IMR-90 (cell line): Measurements from ENCODE around the gene SLC25A22. TPM values are rescaled to one million over a fixed set of nuclear protein-coding genes. Genes with fewer than 3 reads are reported as not detected.

ENCODE experiments used
- ATAC-seq: fragments of 200-7000 bp; cut with Tn5 transposase; 2 replicates; pipeline ENCODE4 v1.9.1; 2020; ENCODE audit warnings: low read depth, mild to moderate bottlenecking, moderate library complexity
- BruUV-seq: library from RNA; stranded (reverse); fragments of 400-500 nt; replicated peaks from 2 replicates; lab custom pipeline; 2021; lab: Mats Ljungman, UMichigan
- CTCF ChIA-PET: fragments of 300-600 bp; formaldehyde crosslinking; extraction: SDS; loops from one replicate; lab custom pipeline; 2021; ENCODE audit warnings: antibody characterized with exemption; lab: Yijun Ruan, JAX
- POLR2A ChIA-PET: fragments of 300-600 bp; sonication (Branson Sonifier 250); formaldehyde crosslinking; loops from one replicate; lab custom pipeline; 2022; ENCODE audit warnings: antibody characterized with exemption; ENCODE audit not compliant: unreplicated experiment; lab: Charles Lee
- DNase-seq: peaks from one replicate; pipeline ENCODE4 v3.0.0; 2013
- H2AFZ ChIP-seq: replicated peaks from 2 replicates; pipeline ENCODE3; 2013; ENCODE audit warnings: low read length, mild to moderate bottlenecking; ENCODE audit not compliant: poor library complexity
- H2AK5ac ChIP-seq: 2 replicates; pipeline ENCODE4 v1.6.1; 2013; ENCODE audit warnings: low read depth, low read length, inconsistent platforms
- H2AK9ac ChIP-seq: replicated peaks from 2 replicates; pipeline ENCODE3; 2013; ENCODE audit warnings: mild to moderate bottlenecking, low read depth, low read length, moderate library complexity; ENCODE audit not compliant: poor library complexity
- H2BK120ac ChIP-seq: 2 replicates; pipeline ENCODE4 v1.6.1; 2013; ENCODE audit warnings: low read depth, low read length, inconsistent platforms
- H2BK15ac ChIP-seq: 3 replicates; pipeline ENCODE4 v1.6.1; 2013; ENCODE audit warnings: low read depth, low read length, inconsistent platforms
- H2BK20ac ChIP-seq: 2 replicates; pipeline ENCODE4 v1.6.1; 2013; ENCODE audit warnings: low read depth, mild to moderate bottlenecking, inconsistent platforms, low read length, moderate library complexity
- H2BK5ac ChIP-seq: 2 replicates; pipeline ENCODE4 v1.6.1; 2013; ENCODE audit warnings: mild to moderate bottlenecking, low read depth, low read length, inconsistent platforms; ENCODE audit not compliant: poor library complexity, severe bottlenecking
- H3K14ac ChIP-seq: replicated peaks from 2 replicates; pipeline ENCODE4 v1.6.1; 2013; ENCODE audit warnings: low read depth, low read length, inconsistent platforms
- H3K18ac ChIP-seq: 2 replicates; pipeline ENCODE4 v1.6.1; 2013; ENCODE audit warnings: low read depth, low read length, control low read depth
- H3K23ac ChIP-seq: 2 replicates; pipeline ENCODE4 v1.6.1; 2013; ENCODE audit warnings: low read depth, low read length, inconsistent platforms
- H3K27ac ChIP-seq: 2 replicates; pipeline ENCODE4 v1.5.1; 2013; ENCODE audit warnings: mild to moderate bottlenecking, control low read depth, low read length; ENCODE audit not compliant: insufficient read depth
- H3K27me3 ChIP-seq: 2 replicates; pipeline ENCODE4 v1.6.1; 2013; ENCODE audit warnings: low read length; ENCODE audit not compliant: control insufficient read depth, insufficient read depth
- H3K36me3 ChIP-seq: 2 replicates; pipeline ENCODE4 v1.6.1; 2013; ENCODE audit warnings: low read length, mixed read lengths; ENCODE audit not compliant: control insufficient read depth, insufficient read depth
- H3K4ac ChIP-seq: 2 replicates; pipeline ENCODE4 v1.6.1; 2013; ENCODE audit warnings: low read depth, low read length, inconsistent platforms
- H3K4me1 ChIP-seq: 2 replicates; pipeline ENCODE4 v1.6.1; 2013; ENCODE audit warnings: low read length, mixed read lengths; ENCODE audit not compliant: control insufficient read depth, insufficient read depth
- H3K4me2 ChIP-seq: 2 replicates; pipeline ENCODE4 v1.6.1; 2013; ENCODE audit warnings: low read depth, mild to moderate bottlenecking, control low read depth, low read length, moderate library complexity
- H3K4me3 ChIP-seq: 2 replicates; pipeline ENCODE4 v1.5.1; 2013; ENCODE audit warnings: low read depth, mild to moderate bottlenecking, control low read depth, low read length, moderate library complexity; ENCODE audit not compliant: insufficient read depth
- H3K56ac ChIP-seq: 2 replicates; pipeline ENCODE4 v1.6.1; 2013; ENCODE audit warnings: low read length, inconsistent platforms; ENCODE audit not compliant: insufficient read depth; ENCODE audit errors: extremely low read depth
- H3K79me1 ChIP-seq, 2 experiments: 2 replicates each; pipeline ENCODE4 v1.6.1; 2013; ENCODE audit warnings: low read length in 2 of 2, inconsistent platforms in 1 of 2, low read depth in 1 of 2
- H3K9ac ChIP-seq: 2 replicates; pipeline ENCODE4 v1.6.1; 2013; ENCODE audit warnings: low read depth, low read length, control low read depth
- H3K9me1 ChIP-seq: 2 replicates; pipeline ENCODE4 v1.6.1; 2013; ENCODE audit warnings: low read length, inconsistent platforms; ENCODE audit not compliant: insufficient read depth
- H3K9me3 ChIP-seq: 2 replicates; pipeline ENCODE4 v1.6.1; 2013; ENCODE audit warnings: low read length; ENCODE audit not compliant: control insufficient read depth, insufficient read depth
- H4K20me1 ChIP-seq: 2 replicates; pipeline ENCODE4 v1.6.1; 2013; ENCODE audit warnings: low read length, inconsistent platforms; ENCODE audit not compliant: insufficient read depth
- H4K5ac ChIP-seq: 2 replicates; pipeline ENCODE4 v1.6.1; 2013; ENCODE audit warnings: mild to moderate bottlenecking, low read depth, low read length, control low read depth
- H4K8ac ChIP-seq, 2 experiments: 2 replicates each; pipeline ENCODE4 v1.6.1; 2013; ENCODE audit warnings: low read depth in 2 of 2, low read length in 2 of 2, control low read depth in 1 of 2, inconsistent platforms in 1 of 2
- H4K91ac ChIP-seq: 2 replicates; pipeline ENCODE4 v1.6.1; 2013; ENCODE audit warnings: low read depth, low read length, inconsistent platforms; ENCODE audit not compliant: insufficient read depth
- BHLHE40 ChIP-seq: fragments of 150-350 bp; IDR thresholded peaks from 2 replicates; pipeline ENCODE4 v1.6.1; 2016; ENCODE audit warnings: mild to moderate bottlenecking, low read depth, low read length
- CHD1 ChIP-seq: IDR thresholded peaks from 2 replicates; pipeline ENCODE4 v1.6.1; 2012; ENCODE audit warnings: low read depth, low read length, improper control_type of control experiment
- MAZ ChIP-seq: IDR thresholded peaks from 2 replicates; pipeline ENCODE4 v1.6.1; 2012; ENCODE audit warnings: low read depth, mild to moderate bottlenecking, low read length, improper control_type of control experiment, moderate library complexity, borderline replicate concordance
- MXI1 ChIP-seq: IDR thresholded peaks from 2 replicates; pipeline ENCODE4 v1.6.1; 2012; ENCODE audit warnings: low read depth, mild to moderate bottlenecking, low read length, moderate library complexity, borderline replicate concordance
- POLR2A ChIP-seq: IDR thresholded peaks from 2 replicates; pipeline ENCODE4 v1.6.1; 2012; ENCODE audit warnings: mild to moderate bottlenecking, low read depth, low read length
- RCOR1 ChIP-seq: IDR thresholded peaks from 2 replicates; pipeline ENCODE4 v1.6.1; 2012; ENCODE audit warnings: mild to moderate bottlenecking, low read length, improper control_type of control experiment; ENCODE audit not compliant: insufficient replicate concordance
- SMC3 ChIP-seq: fragments of 150-350 bp; IDR thresholded peaks from 2 replicates; pipeline ENCODE4 v1.6.1; 2016; ENCODE audit warnings: low read depth, mild to moderate bottlenecking, antibody characterized with exemption, low read length, moderate library complexity
- USF2 ChIP-seq: fragments of 150-350 bp; IDR thresholded peaks from 2 replicates; pipeline ENCODE4 v1.6.1; 2017; ENCODE audit warnings: mild to moderate bottlenecking, antibody characterized with exemption, low read length, low read depth
- WGBS, 2 experiments: methylation state at CpG; one replicate each; pipeline versions ENCODE4 v1.1.5 to v1.1.7; 2013; ENCODE audit warnings: missing lambda C conversion rate in 2 of 2; ENCODE audit not compliant: insufficient read length in 1 of 2; ENCODE audit errors: extremely low coverage in 2 of 2; 5-methylcytosine and 5-hydroxymethylcytosine counted together
- dilution Hi-C: fragments of 300-500 bp; cut with HindIII; formaldehyde crosslinking; loops from one replicate; pipeline ENCODE4 v1.14.3; 2018; ENCODE audit warnings: low sequenced_read_pairs; ENCODE audit not compliant: unreplicated experiment
- in situ Hi-C: fragments of 300-500 bp; cut with MboI; formaldehyde crosslinking; loops from 3 replicates; pipeline ENCODE4 v1.14.3; 2019; ENCODE audit warnings: low sequenced_read_pairs, inconsistent platforms, mixed read lengths
- intact Hi-C: fragments of 100-400 bp; cut with micrococcal nuclease; formaldehyde crosslinking; loops from 2 replicates; pipeline ENCODE4 v1.10.0; 2022
- polyA plus RNA-seq, 3 experiments: library from polyadenylated mRNA; depleted of rRNA; stranded (reverse); fragments of >200 nt; gene quantifications; 2 replicates each; pipeline ENCODE4 v1.2.3, GENCODE V29; 2012; ENCODE audit warnings: low replicate concordance in 1 of 3
- total RNA-seq: library from RNA; depleted of rRNA; stranded (reverse); fragments of >200 nt; gene quantifications from 2 replicates; pipeline ENCODE4 v1.2.3, GENCODE V29; 2012

The SLC25A22 gene
- total and polyA plus RNA-seq, 2 of the 4 experiments (the other 2 are of a cell fraction): 8.2 to 41.3 TPM

- peaks cover 52% of the 10 kb centered on the region for H4K20me1 ChIP-seq
- H3K4me2 ChIP-seq: peak within 1 kb of the TSS; percentile 87
- peak within 1 kb of the TSS; percentile 96 for H3K4ac ChIP-seq
- peak within 1 kb of the TSS; percentile 96 for H4K91ac ChIP-seq
- intact Hi-C loops: loop anchor here (10.0 kb wide), 1 partner anchor 212 kb away; no protein-coding TSS in a partner anchor
- in situ Hi-C loops: no loop called here
- peaks cover 19% of the 10 kb centered on the region for H3K9me1 ChIP-seq
- DNase-seq (peak; percentile 84), ATAC-seq (peak; percentile 34)
- peak; percentile 97 for TF ChIP-seq POLR2A
- no peak for TF ChIP-seq SMC3
- TF ChIP-seq MAZ: peak; percentile 75; the same call in 1 of the 2 replicates
- TF ChIP-seq USF2: peak; percentile 4; the same call in 1 of the 2 replicates
- peak; percentile 99 for TF ChIP-seq MXI1
- no peak for TF ChIP-seq RCOR1
- TF ChIP-seq CHD1: peak; percentile 62; the same call in 1 of the 2 replicates
- peak; percentile 94 for TF ChIP-seq BHLHE40
- ChIA-PET POLR2A (interaction anchor here (0.6 to 1.0 kb wide), 3 partner anchors 8 to 39 kb away, joined by 3 to 4 read pairs (median 3); partner anchors contain the start of gene CD151), CTCF (interaction anchor here (0.9 kb wide), 1 partner anchor 8 kb away, joined by 3 read pairs; no protein-coding TSS in a partner anchor)
- no TSS peak for BruUV-seq
- H3K23ac ChIP-seq: peak within 1 kb of the TSS; percentile 80
- H3K27me3 ChIP-seq: no peaks in the 10 kb centered on the region
- H3K79me1 ChIP-seq: peaks cover 23 to 70% of the 10 kb centered on the region in 2 experiments; a peak in 3 of 4 replicates
- peak within 1 kb of the TSS; percentile 77 to 91 for H4K8ac ChIP-seq
- peak within 1 kb of the TSS; percentile 60; the same call in 1 of the 2 replicates for H2BK20ac ChIP-seq
- peak within 1 kb of the TSS; percentile 98 for H3K4me3 ChIP-seq
- WGBS, 2 experiments: 0% methylated on average over 44 of the region's 87 CpGs; no CpG with 5 or more reads in 1 of the 2 experiments
- H3K9me3 ChIP-seq: no peaks in the 10 kb centered on the region
- peak within 1 kb of the TSS; percentile 97 for H2AK5ac ChIP-seq
- peak within 1 kb of the TSS; percentile 100 for H2BK5ac ChIP-seq
- H3K18ac ChIP-seq: peak within 1 kb of the TSS; percentile 88
- peak within 1 kb of the TSS; percentile 92 for H3K56ac ChIP-seq
- dilution Hi-C loops: no loop called here
- H4K5ac ChIP-seq: peak within 1 kb of the TSS; percentile 85
- H2AK9ac ChIP-seq: peak within 1 kb of the TSS; percentile 99
- H2BK120ac ChIP-seq: peak within 1 kb of the TSS; percentile 95
- H2BK15ac ChIP-seq: peak within 1 kb of the TSS; percentile 35; the same call in 1 of the 3 replicates
- peak within 1 kb of the TSS; percentile 80 for H3K14ac ChIP-seq
- H2AFZ ChIP-seq: peak within 1 kb of the TSS; percentile 91
- H3K36me3 ChIP-seq: peaks cover 38% of the 10 kb centered on the region
- peak within 1 kb of the TSS; percentile 98 for H3K27ac ChIP-seq
- H3K9ac ChIP-seq: peak within 1 kb of the TSS; percentile 90
- H3K4me1 ChIP-seq: peaks cover 35% of the 10 kb centered on the region
Observed at GRCh38 chr11:842370-843002, 44.4 kb upstream of the SLC25A22 start, which contains the start of the genes POLR2L and TSPAN4. Gene POLR2L (minus strand): TSS chr11:842529. CDS start chr11:842508, 21 bp downstream. Gene TSPAN4 (plus strand): TSS chr11:842852. CDS start chr11:850305, 7,453 bp downstream.
